Naive B cell (primary cell): ENCODE data around the gene ARPIN. TPM values are rescaled to one million over a fixed set of nuclear protein-coding genes. Genes with fewer than 3 reads are reported as not detected.
"Not testable (repeated sequence)": the region's sequence is repeated elsewhere in the genome, so short reads cannot be mapped to it uniquely, and the experiment has no call there.

Source experiments
- ATAC-seq, 2 donors: fragments of 150-1000 bp; cut with Tn5 transposase; 2 replicates each; pipeline ENCODE4 v1.10.0; 2021; ENCODE audit warnings: low read depth in 2 of 2, mild to moderate bottlenecking in 2 of 2, moderate library complexity in 2 of 2
- DNase-seq: peaks from one replicate; pipeline ENCODE4 v3.0.0; 2022
- H3K27ac Mint-ChIP-seq, 6 donors: one replicate each; pipeline ENCODE4 v1.8.0; 2020 to 2022; ENCODE audit warnings: mild to moderate bottlenecking in 6 of 6, mixed read lengths in 6 of 6, moderate library complexity in 5 of 6, inconsistent platforms in 2 of 6
- H3K27me3 Mint-ChIP-seq, 3 donors: one replicate each; pipeline ENCODE4 v1.8.0; 2021 to 2022; ENCODE audit warnings: mixed read lengths in 3 of 3, mild to moderate bottlenecking in 1 of 3
- H3K36me3 Mint-ChIP-seq, 2 donors: one replicate each; pipeline ENCODE4 v1.8.0; 2020 to 2022; ENCODE audit warnings: mixed read lengths in 2 of 2, inconsistent platforms in 1 of 2, mild to moderate bottlenecking in 1 of 2
- H3K4me1 Mint-ChIP-seq, 3 donors: one replicate each; pipeline ENCODE4 v1.8.0; 2020 to 2022; ENCODE audit warnings: mixed read lengths in 3 of 3, inconsistent platforms in 1 of 3, mild to moderate bottlenecking in 1 of 3, moderate library complexity in 1 of 3
- H3K4me3 Mint-ChIP-seq, 8 donors: one replicate each; pipeline ENCODE4 v1.8.0; 2020 to 2022; ENCODE audit warnings: mild to moderate bottlenecking in 8 of 8, mixed read lengths in 8 of 8, moderate library complexity in 8 of 8, inconsistent platforms in 2 of 8
- H3K9me3 Mint-ChIP-seq, 7 donors: one replicate each; pipeline ENCODE4 v1.8.0; 2020 to 2022; ENCODE audit warnings: mixed read lengths in 7 of 7, mild to moderate bottlenecking in 5 of 7, inconsistent platforms in 2 of 7, moderate library complexity in 1 of 7
- polyA plus RNA-seq, 6 donors: library from polyadenylated mRNA; unstranded; fragments of 300-500 nt; fragmentation: Illumina TruSeq; gene quantifications; one replicate each; pipeline ENCODE4 v1.2.3, GENCODE V29; 2021; ENCODE audit warnings: low read depth in 6 of 6

ARPIN gene
- not detected for polyA plus RNA-seq

GRCh38 chr15:89912674-89913396 lies at the start of gene ARPIN:
Gene ARPIN (minus strand): TSS chr15:89912952. CDS start chr15:89912835, 117 bp downstream.
- Mint-ChIP-seq H3K27ac (peak within 1 kb of the TSS in 2 of 6 donors; percentile 33 to 52), H3K4me3 (peak within 1 kb of the TSS; percentile 49 to 80 (median 70)), H3K9me3 (no peaks in the 10 kb centered on the region), H3K27me3 (peaks cover 30 to 57% (median 46%) of the 10 kb centered on the region in 3 donors), H3K36me3 (no peaks in the 10 kb centered on the region), H3K4me1 (peaks cover 4 to 26% (median 21%) of the 10 kb centered on the region in 3 donors)
- peak; percentile 49 to 69 for ATAC-seq
- no peak for DNase-seq

DNA sequence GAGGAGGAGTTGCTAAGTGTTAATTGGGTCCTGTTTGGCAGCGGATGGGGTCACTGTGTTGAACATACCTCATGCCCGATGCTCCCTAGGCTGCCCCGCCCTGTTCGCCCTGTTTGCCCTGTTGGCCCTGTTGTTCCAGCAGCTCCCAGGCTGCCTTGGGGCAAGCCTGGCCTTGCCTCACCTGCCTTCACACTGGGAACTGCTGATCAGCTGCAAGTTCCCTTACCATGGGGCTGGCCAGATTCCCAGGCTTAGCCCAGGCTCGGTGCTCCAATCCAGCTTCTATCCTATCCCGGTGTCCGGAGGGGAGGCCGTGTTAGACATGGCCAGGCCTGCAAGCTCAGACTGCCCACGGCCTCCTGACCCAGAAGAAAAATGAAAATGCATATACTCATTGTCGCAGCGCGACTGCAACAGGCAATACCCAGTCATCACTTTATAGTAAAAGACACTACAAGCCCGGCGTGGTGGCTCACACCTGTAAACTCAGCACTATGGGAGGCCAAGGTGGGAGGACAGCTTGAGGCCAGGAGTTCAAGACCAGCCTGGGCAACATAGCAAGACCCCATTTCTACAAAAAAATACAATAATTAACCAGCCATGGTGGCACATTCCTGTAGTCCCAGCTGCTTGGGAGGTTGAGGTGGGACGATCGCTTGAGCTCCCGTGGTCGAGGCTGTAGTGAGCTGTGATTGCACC lies 45.5 kb upstream of the ARPIN start:
- H3K36me3 Mint-ChIP-seq: peaks cover 0 to 4% of the 10 kb centered on the region in 2 donors
- H3K27ac Mint-ChIP-seq: no peak overlapping the region
- no peak for DNase-seq
- H3K4me3 Mint-ChIP-seq: peak overlapping the region in 1 of 8 donors; percentile 29
- H3K9me3 Mint-ChIP-seq: peaks cover 0 to 6% (median 2%) of the 10 kb centered on the region in 7 donors
- ATAC-seq: no peak
- H3K4me1 Mint-ChIP-seq: no peaks in the 10 kb centered on the region
- peaks cover 0 to 7% (median 0%) of the 10 kb centered on the region in 3 donors for H3K27me3 Mint-ChIP-seq

DNA sequence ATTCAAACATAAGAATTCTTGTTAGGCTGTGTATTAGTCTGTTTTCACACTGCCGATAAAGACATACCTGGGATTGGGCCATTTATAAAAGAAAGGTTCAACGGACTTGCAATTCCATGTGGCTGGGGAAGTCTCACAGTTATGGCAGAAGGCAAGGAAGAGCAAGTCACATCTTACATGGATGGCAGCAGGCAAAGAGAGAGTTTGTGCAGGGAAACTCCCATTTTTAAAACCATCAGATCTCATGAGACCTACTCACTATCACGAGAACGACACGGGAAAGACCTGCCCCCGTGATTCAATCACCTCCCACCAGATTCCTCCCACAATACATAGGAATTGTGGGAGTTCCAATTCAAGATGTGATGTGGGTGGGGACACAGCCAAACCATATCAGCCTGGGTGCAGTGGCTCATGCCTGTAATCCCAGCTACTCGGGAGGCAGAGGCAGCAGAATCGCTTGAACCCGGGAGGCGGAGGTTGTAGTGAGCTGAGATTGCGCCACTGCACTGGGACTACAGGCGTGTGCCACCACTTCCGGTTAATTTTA lies 42.8 kb upstream of the ARPIN start:
- not testable (repeated sequence) for H3K27ac Mint-ChIP-seq, H3K36me3 Mint-ChIP-seq, ATAC-seq, H3K27me3 Mint-ChIP-seq, DNase-seq, H3K4me3 Mint-ChIP-seq, H3K4me1 Mint-ChIP-seq, H3K9me3 Mint-ChIP-seq

DNA sequence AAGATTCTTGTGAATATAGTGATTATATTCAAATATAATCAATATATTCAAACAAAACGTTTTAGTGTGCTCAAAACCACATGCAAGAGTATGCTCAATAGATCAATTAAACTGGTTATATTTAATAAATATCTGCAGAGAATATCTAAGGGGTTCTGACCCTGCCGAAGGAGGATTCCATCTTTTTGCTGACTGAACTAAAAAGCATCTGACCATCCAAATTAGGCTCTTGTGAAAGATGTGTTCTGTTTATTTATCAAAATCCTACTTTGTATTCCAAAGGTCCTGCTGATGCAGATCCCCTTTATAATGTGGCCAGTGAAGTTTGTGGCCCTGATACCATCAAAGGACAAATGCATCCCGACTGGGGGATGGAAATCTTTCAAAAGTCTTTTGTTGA lies 41.8 kb upstream of the ARPIN start:
- H3K4me1 Mint-ChIP-seq: no peaks in the 10 kb centered on the region
- DNase-seq (no peak), ATAC-seq (no peak)
- peaks cover 0 to 7% (median 0%) of the 10 kb centered on the region in 3 donors for H3K27me3 Mint-ChIP-seq
- no peak overlapping the region for H3K4me3 Mint-ChIP-seq
- H3K36me3 Mint-ChIP-seq: peaks cover 0 to 4% of the 10 kb centered on the region in 2 donors
- peaks cover 0 to 6% (median 2%) of the 10 kb centered on the region in 7 donors for H3K9me3 Mint-ChIP-seq
- no peak overlapping the region for H3K27ac Mint-ChIP-seq

DNA sequence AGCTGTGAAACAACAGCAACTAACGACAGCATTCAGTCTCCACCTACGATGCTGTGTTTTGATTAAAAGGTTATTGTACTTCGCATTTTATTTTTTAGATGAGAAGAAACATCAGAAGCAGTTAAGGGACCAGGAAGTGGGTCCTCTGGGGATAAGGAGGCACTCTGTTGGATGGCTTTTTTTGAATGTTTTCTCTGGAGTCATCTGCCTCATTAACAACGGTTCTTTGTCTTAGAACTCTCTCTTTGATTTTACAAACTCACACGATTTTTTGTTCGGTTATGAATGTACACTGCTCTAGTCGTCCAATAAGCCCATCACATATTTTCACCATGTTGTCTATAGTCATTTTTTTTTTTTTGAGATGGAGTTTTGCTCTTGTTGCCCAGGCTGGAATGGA lies 36.0 kb upstream of the ARPIN start:
- no peaks in the 10 kb centered on the region for H3K36me3 Mint-ChIP-seq
- H3K27me3 Mint-ChIP-seq: no peaks in the 10 kb centered on the region
- DNase-seq (no peak), ATAC-seq (no peak)
- H3K4me3 Mint-ChIP-seq: no peak overlapping the region
- peak overlapping the region in 1 of 6 donors; percentile 26 for H3K27ac Mint-ChIP-seq
- no peaks in the 10 kb centered on the region for H3K9me3 Mint-ChIP-seq
- no peaks in the 10 kb centered on the region for H3K4me1 Mint-ChIP-seq

- no peak for DNase-seq
- H3K4me1 Mint-ChIP-seq: no peaks in the 10 kb centered on the region
Observed at GRCh38 chr15:89947385-89947784, 34.6 kb upstream of the ARPIN start.

GRCh38 chr15:89946681-89947299 lies 34.0 kb upstream of the ARPIN start:
- Mint-ChIP-seq H3K27ac (no peak overlapping the region), H3K4me3 (no peak overlapping the region), H3K36me3 (peaks cover 4 to 6% of the 10 kb centered on the region in 2 donors), H3K4me1 (no peaks in the 10 kb centered on the region), H3K27me3 (no peaks in the 10 kb centered on the region), H3K9me3 (no peaks in the 10 kb centered on the region)
- DNase-seq (no peak), ATAC-seq (no peak)

More at GRCh38 chr15:89947385-89947784, 34.6 kb upstream of the ARPIN start:
- no peak for ATAC-seq
- Mint-ChIP-seq H3K9me3 (no peaks in the 10 kb centered on the region), H3K4me3 (no peak overlapping the region), H3K27ac (peak overlapping the region in 1 of 6 donors; percentile 40), H3K27me3 (no peaks in the 10 kb centered on the region), H3K36me3 (peaks cover 4 to 6% of the 10 kb centered on the region in 2 donors)

DNA sequence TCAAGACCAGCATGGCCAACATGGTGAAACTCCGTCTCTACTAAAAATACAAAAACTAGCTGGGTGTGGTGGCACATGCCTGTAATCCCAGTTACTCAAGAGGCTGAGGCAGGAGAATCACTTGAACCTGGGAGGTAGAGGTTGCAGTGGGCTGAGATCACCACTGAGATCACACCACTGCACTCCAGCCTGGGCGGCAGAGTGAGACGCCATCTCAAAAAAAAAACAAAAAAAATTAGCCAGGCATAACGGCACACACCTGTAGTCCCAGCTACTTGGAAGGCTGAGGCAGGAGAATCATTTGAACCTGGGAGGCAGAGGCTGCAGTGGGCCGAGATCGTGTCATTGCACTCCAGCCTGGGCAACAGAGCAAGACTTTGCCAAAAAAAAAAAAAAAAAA lies 31.0 kb upstream of the ARPIN start:
- H3K36me3 Mint-ChIP-seq, H3K4me1 Mint-ChIP-seq, H3K27me3 Mint-ChIP-seq: not testable (repeated sequence)

DNA sequence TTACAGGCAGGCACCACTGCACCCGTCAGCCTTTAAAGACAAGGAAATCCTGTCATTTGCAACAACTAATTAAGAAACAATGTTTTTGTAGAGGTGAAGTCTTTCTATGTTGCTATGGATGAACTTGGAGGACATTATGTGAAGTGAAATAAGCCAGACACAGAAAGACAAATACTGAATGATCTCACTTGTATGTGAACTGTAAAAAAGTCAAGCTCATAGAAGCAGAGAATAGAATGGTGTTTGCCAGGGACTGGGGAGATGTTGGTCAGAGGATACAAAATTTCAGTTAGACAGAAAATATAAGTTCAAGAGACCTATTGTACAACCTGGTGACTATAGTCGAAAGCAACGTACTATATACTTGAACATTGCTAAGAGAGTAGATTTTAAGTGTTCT lies 27.2 kb upstream of the ARPIN start:
- ATAC-seq (no peak), DNase-seq (no peak)
- no peak overlapping the region for H3K4me3 Mint-ChIP-seq
- H3K9me3 Mint-ChIP-seq: peaks cover 0 to 4% (median 0%) of the 10 kb centered on the region in 7 donors
- H3K4me1 Mint-ChIP-seq: peaks cover 5 to 11% (median 7%) of the 10 kb centered on the region in 3 donors
- peaks cover 20 to 22% (median 21%) of the 10 kb centered on the region in 3 donors for H3K27me3 Mint-ChIP-seq
- no peak overlapping the region for H3K27ac Mint-ChIP-seq
- peaks cover 4 to 6% of the 10 kb centered on the region in 2 donors for H3K36me3 Mint-ChIP-seq

More for the DNA sequence above, 31.0 kb upstream of the ARPIN start:
- H3K9me3 Mint-ChIP-seq, H3K27ac Mint-ChIP-seq, DNase-seq, H3K4me3 Mint-ChIP-seq, ATAC-seq: not testable (repeated sequence)

DNA sequence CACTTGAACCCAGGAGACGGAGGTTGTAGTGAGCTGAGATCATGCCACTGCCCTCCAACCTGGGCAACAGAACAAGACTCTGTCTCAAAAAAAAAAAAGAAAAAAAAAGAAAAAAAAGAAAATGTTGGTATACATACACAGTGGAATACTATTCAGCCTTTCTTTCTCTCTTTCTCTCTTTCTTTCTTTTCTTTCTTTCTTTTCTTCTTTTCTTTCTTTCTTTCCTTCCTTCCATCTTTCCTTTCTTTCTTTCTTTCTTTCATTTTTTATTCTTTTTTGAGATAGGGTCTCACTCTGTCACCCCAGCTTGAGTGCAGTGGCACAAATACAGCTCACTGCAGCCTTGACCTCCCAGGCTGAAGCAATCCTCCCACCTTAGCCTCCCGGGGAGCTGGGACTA lies 26.6 kb upstream of the ARPIN start:
- peak overlapping the region in 1 of 6 donors; percentile 48 for H3K27ac Mint-ChIP-seq
- H3K9me3 Mint-ChIP-seq, ATAC-seq, H3K36me3 Mint-ChIP-seq, DNase-seq, H3K4me3 Mint-ChIP-seq: not testable (repeated sequence)
- peaks cover 5 to 11% (median 7%) of the 10 kb centered on the region in 3 donors for H3K4me1 Mint-ChIP-seq
- peaks cover 20 to 22% (median 21%) of the 10 kb centered on the region in 3 donors for H3K27me3 Mint-ChIP-seq

DNA sequence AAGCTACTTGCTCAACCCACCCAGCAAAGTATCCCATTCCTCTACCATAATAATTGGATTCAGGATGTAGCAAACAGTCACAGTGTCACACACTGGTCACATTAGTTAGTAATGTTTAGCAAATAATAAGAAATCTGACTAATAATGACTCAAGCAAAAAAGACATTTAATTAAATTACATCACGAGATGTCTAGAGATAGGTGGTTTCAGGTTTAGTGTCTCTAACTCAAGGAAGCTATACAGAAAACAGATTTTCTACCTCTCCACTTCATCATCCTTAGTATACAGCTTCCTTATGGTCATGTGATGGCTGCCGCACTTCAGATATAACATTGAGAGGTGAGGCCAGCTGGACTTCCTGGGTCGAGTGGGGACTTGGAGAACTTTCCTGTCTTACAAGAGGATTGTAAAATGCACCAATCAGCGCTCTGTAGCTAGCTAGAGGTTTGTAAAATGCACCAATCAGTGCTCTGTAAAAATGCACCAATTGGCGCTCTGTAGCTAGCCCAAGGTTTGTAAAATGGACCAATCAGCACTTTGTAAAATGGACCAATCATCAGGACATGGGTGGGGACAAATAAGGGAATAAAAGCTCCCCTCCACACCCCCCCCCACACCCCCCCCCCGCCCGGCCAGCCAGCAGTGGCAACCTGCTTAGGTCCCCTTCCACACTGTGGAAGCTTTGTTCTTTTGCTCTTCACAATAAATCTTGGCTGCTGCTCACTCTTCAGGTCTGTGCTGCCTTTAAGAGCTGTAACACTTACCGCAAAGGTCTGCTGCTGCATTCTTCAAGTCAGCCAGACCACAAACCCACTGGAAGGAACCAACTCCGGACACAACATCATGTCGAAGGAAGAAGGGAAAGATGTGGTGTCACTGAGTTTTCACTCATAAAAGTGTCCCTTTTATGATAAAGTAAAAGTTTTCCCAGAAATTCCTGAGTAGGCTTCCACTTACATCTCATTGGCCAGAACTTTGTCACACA lies 24.9 kb upstream of the ARPIN start:
- peaks cover 20 to 22% (median 21%) of the 10 kb centered on the region in 3 donors for H3K27me3 Mint-ChIP-seq
- H3K4me3 Mint-ChIP-seq: no peak overlapping the region
- ATAC-seq: no peak
- no peaks in the 10 kb centered on the region for H3K36me3 Mint-ChIP-seq
- peaks cover 0 to 4% (median 0%) of the 10 kb centered on the region in 7 donors for H3K9me3 Mint-ChIP-seq
- no peak for DNase-seq
- H3K4me1 Mint-ChIP-seq: peaks cover 5 to 11% (median 7%) of the 10 kb centered on the region in 3 donors
- H3K27ac Mint-ChIP-seq: no peak overlapping the region

DNA sequence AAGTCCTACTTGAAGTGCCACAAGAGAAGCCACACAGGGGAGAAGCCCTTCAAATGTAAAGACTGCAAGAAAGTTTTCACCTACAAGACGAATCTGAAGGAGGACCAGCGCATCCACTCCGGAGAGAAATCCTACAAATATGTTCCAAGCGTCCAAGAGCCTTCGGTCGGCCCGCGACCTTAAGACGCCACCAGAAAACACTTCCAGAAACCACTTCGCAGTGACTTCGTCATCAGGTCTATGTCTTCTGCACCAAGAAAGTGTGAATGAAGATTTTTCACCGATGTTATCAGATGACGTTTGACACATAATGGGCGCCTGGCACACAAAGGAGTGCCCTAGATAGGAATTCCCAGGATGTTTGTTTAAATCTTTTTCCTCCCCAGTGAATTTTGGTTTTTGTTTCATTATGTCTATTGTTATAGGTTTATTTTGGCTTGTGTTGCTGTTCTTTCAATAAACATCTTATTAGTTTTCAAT lies 24.1 kb upstream of the ARPIN start:
- DNase-seq: no peak
- Mint-ChIP-seq H3K27me3 (peaks cover 20 to 22% (median 21%) of the 10 kb centered on the region in 3 donors), H3K4me1 (peaks cover 5 to 11% (median 7%) of the 10 kb centered on the region in 3 donors), H3K4me3 (peak overlapping the region in 1 of 8 donors; percentile 55), H3K27ac (no peak overlapping the region), H3K36me3 (no peaks in the 10 kb centered on the region), H3K9me3 (peaks cover 0 to 4% (median 0%) of the 10 kb centered on the region in 7 donors)
- ATAC-seq: no peak
